ENCODE measurements around the gene PRDX5. TPM values are rescaled to one million over a fixed set of nuclear protein-coding genes. Genes with fewer than 3 reads are reported as not detected.

Gene PRDX5
- total RNA-seq, 1 donor, result 230 TPM

DNA sequence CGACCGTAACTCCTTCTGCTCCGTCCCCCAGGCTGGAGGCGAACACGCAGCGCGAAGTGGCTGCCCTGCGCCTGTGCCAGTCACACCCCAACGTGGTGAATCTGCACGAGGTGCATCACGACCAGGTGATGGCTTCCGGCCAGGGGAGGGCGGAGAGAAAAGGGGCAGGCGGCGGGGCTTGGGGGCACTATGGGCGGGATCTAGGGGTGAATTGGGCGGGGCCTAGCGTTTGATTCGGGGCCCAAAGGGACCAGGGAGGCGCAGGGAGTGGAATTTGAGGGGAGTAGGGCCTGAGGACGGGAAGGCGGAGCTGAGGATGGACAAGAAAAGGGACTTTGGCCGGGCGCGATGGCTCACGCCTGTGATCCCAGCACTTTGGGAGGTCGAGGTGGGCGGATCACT, 50.8 kb downstream of the PRDX5 start:
- DNase-seq (ENCODE audit: low read depth), result no peak
- TF ChIP-seq, protein P1, sequence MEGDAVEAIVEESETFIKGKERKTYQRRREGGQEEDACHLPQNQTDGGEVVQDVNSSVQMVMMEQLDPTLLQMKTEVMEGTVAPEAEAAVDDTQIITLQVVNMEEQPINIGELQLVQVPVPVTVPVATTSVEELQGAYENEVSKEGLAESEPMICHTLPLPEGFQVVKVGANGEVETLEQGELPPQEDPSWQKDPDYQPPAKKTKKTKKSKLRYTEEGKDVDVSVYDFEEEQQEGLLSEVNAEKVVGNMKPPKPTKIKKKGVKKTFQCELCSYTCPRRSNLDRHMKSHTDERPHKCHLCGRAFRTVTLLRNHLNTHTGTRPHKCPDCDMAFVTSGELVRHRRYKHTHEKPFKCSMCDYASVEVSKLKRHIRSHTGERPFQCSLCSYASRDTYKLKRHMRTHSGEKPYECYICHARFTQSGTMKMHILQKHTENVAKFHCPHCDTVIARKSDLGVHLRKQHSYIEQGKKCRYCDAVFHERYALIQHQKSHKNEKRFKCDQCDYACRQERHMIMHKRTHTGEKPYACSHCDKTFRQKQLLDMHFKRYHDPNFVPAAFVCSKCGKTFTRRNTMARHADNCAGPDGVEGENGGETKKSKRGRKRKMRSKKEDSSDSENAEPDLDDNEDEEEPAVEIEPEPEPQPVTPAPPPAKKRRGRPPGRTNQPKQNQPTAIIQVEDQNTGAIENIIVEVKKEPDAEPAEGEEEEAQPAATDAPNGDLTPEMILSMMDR (IDR thresholded peaks at IDR 0.05; ENCODE audit: insufficient read depth, low read depth, low read length), result no peak
- H3K4me3 ChIP-seq (ENCODE audit: low read depth, low read length), result no peak overlapping the region

DNA sequence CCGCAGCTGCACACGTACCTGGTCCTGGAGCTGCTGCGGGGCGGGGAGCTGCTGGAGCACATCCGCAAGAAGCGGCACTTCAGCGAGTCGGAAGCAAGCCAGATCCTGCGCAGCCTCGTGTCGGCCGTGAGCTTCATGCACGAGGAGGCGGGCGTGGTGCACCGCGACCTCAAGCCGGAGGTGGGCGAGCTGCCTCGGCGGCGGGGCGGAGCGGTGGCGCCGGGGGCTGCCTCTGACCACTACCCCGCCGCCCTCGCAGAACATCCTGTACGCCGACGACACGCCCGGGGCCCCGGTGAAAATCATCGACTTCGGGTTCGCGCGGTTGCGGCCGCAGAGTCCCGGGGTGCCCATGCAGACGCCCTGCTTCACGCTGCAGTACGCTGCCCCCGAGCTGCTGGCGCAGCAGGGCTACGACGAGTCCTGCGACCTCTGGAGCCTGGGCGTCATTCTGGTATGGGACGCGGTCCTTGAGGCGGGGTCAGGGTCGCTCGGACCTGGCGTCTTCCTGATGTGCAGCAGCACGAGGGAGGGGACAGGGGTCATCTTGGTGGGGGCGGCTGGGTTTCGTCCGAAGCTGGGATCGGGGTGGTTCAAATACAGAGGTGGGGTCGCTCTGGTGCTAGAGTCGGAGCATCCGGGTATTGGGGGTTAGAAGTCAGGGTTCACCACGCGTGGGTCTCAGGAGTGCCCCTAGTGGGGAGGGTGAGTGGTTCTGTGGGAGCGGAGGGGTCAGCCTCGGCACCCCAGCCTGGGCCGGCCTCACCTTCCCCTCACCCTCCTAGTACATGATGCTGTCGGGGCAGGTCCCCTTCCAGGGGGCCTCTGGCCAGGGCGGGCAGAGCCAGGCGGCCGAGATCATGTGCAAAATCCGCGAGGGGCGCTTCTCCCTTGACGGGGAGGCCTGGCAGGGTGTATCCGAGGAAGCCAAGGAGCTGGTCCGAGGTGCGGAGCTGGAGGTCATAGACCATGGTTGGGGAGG, 51.8 kb downstream of the PRDX5 start:
- no peak for DNase-seq (ENCODE audit: low read depth)
- TF ChIP-seq, protein P1 (IDR thresholded peaks at IDR 0.05; ENCODE audit: insufficient read depth, low read depth, low read length), result no peak

DNA sequence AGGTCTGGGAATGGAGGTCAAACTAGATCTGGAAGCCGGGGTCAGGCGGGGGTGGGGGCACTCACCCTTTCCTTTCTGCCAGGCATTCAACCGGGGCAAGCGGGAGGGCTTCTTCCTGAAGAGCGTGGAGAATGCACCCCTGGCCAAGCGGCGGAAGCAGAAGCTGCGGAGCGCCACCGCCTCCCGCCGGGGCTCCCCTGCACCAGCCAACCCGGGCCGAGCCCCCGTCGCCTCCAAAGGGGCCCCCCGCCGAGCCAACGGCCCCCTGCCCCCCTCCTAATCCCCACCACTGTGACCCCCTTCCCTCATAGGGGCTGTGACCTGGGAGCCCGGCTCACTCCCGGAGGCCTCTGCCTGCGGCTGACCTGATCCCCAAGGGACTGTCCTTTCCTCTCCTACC, 53.3 kb downstream of the PRDX5 start:
- TF ChIP-seq, protein P1 (IDR thresholded peaks at IDR 0.05; ENCODE audit: insufficient read depth, low read depth, low read length), result no peak
- no peak for DNase-seq (ENCODE audit: low read depth)
- no peak overlapping the region for H3K4me3 ChIP-seq (ENCODE audit: low read depth, low read length)

More for the DNA sequence above, 51.8 kb downstream of the PRDX5 start:
- H3K4me3 ChIP-seq (ENCODE audit: low read depth, low read length), result no peak overlapping the region

Small RNA genes within 50 kb of the gene (small RNA-seq; reads per million reads assigned to genes)
- gene MIR1237 (not detected), gene MIR7155 (not detected), gene RF00019 (not detected)

Other genes starting within 250 kb of the PRDX5 start
- 8.6 and 12.9 TPM in 2 replicates for gene MACROD1, start 152.0 kb upstream of the PRDX5 start, total RNA-seq
- 149 and 206 TPM in 2 replicates for gene STIP1, start 131.9 kb upstream of the PRDX5 start, total RNA-seq
- gene FERMT3, start 111.4 kb upstream of the PRDX5 start, total RNA-seq, result 4.3 and 7.4 TPM in 2 replicates
- 32.4 and 33.2 TPM in 2 replicates for gene TRPT1, start 91.9 kb upstream of the PRDX5 start, total RNA-seq
- 43.6 and 80.5 TPM in 2 replicates for gene NUDT22, start 91.8 kb upstream of the PRDX5 start, total RNA-seq
- 6.5 and 9.3 TPM in 2 replicates for gene DNAJC4, start 87.6 kb upstream of the PRDX5 start, total RNA-seq
- gene VEGFB, start 83.5 kb upstream of the PRDX5 start, total RNA-seq, result 17.7 and 21.9 TPM in 2 replicates
- 46.7 and 47.5 TPM in 2 replicates for gene FKBP2, start 77.0 kb upstream of the PRDX5 start, total RNA-seq
- 155 and 175 TPM in 2 replicates for gene PPP1R14B, start 71.2 kb upstream of the PRDX5 start, total RNA-seq
- 53.8 and 66.5 TPM in 2 replicates for gene PLCB3, start 66.6 kb upstream of the PRDX5 start, total RNA-seq
- gene BAD, start 33.5 kb upstream of the PRDX5 start, total RNA-seq, result 64.3 and 86.7 TPM in 2 replicates
- gene GPR137, start 32.3 kb upstream of the PRDX5 start, total RNA-seq, result 10.6 and 10.8 TPM in 2 replicates
- under 0.01 TPM in 1 of 2 replicates, not detected in the other for gene KCNK4, start 26.8 kb upstream of the PRDX5 start, total RNA-seq
- gene CATSPERZ, start 17.8 kb upstream of the PRDX5 start, total RNA-seq, result 0.32 TPM in 1 of 2 replicates, not detected in the other
- gene ESRRA, start 12.6 kb upstream of the PRDX5 start, total RNA-seq, result 19.3 and 23.3 TPM in 2 replicates
- 144 and 155 TPM in 2 replicates for gene TRMT112, start 562 bp upstream of the PRDX5 start, total RNA-seq
- 1.7 and 3.5 TPM in 2 replicates for gene CCDC88B, start 22.1 kb downstream of the PRDX5 start, total RNA-seq
- gene RPS6KA4, start 41.0 kb downstream of the PRDX5 start, total RNA-seq, result 35.8 and 48.0 TPM in 2 replicates
- under 0.01 TPM in 1 of 2 replicates, not detected in the other for gene SLC22A11, start 237.8 kb downstream of the PRDX5 start, total RNA-seq